ENCODE data around the gene PCDH9.

The PCDH9 gene

GRCh38 chr13:66348745-66349690 is 881.1 kb downstream of the PCDH9 start:
- no peak for DNase-seq

- DNase-seq, result no peak
These were observed 882.5 kb downstream of the PCDH9 start for GRCh38 chr13:66347486-66348117.

- DNase-seq, result no peak
These were observed 884.2 kb downstream of the PCDH9 start for GRCh38 chr13:66345971-66346370.

- DNase-seq, result no peak
These were observed 884.7 kb downstream of the PCDH9 start for GRCh38 chr13:66345518-66345810.

GRCh38 chr13:66344805-66345517 is 885.2 kb downstream of the PCDH9 start:
- DNase-seq, result no peak

GRCh38 chr13:66343224-66343828 is 886.8 kb downstream of the PCDH9 start:
- no peak for DNase-seq

GRCh38 chr13:66341635-66342377 is 888.3 kb downstream of the PCDH9 start:
- no peak for DNase-seq

- DNase-seq, result no peak
These were observed 890.9 kb downstream of the PCDH9 start for GRCh38 chr13:66339214-66339613.

- no peak for DNase-seq
These were observed 891.6 kb downstream of the PCDH9 start for GRCh38 chr13:66338542-66338941.

- DNase-seq, result no peak
These were observed 894.5 kb downstream of the PCDH9 start for GRCh38 chr13:66335626-66336025.

GRCh38 chr13:66329988-66330451 is 900.1 kb downstream of the PCDH9 start:
- no peak for DNase-seq

GRCh38 chr13:66328476-66328875 is 901.7 kb downstream of the PCDH9 start:
- DNase-seq, result no peak

GRCh38 chr13:66323745-66324347 is 906.3 kb downstream of the PCDH9 start:
- no peak for DNase-seq

GRCh38 chr13:66322936-66323335 is 907.2 kb downstream of the PCDH9 start:
- no peak for DNase-seq

GRCh38 chr13:66322193-66322740 is 907.9 kb downstream of the PCDH9 start:
- DNase-seq, result no peak

GRCh38 chr13:66314911-66315310 is 915.2 kb downstream of the PCDH9 start:
- DNase-seq, result no peak

- no peak for DNase-seq
These were observed 916.7 kb downstream of the PCDH9 start for GRCh38 chr13:66313413-66313812.

GRCh38 chr13:66312312-66313087 is 917.6 kb downstream of the PCDH9 start:
- no peak for DNase-seq

GRCh38 chr13:66305961-66306617 is 924.0 kb downstream of the PCDH9 start:
- DNase-seq, result no peak

- no peak for DNase-seq
These were observed 928.7 kb downstream of the PCDH9 start for GRCh38 chr13:66301482-66301881.

Data from DMS79 treated with DMSO at 0.1 percent for 48 hours (cell line).